Muscle of arm (tissue), 14 donors: Measurements from ENCODE around the gene IL1R1. TPM values are rescaled to one million over a fixed set of nuclear protein-coding genes. Genes with fewer than 3 reads are reported as not detected.
A peak's percentile ranks its signal among the peaks of the same experiment; 100 is the strongest.
"Not testable (repeated sequence)": the region's sequence is repeated elsewhere in the genome, so short reads cannot be mapped to it uniquely, and the experiment has no call there.

Source experiments
- DNase-seq: peaks from one replicate; pipeline ENCODE4 v3.0.0-alpha.2; 2013
- long read RNA-seq, 11 donors: transcript quantifications; one replicate each; lab custom pipeline, GENCODE V29; 2026
- polyA plus RNA-seq, 12 donors: library from polyadenylated mRNA; unstranded; fragments of 120-200 nt; gene quantifications; one replicate each; pipeline ENCODE4 v1.2.1, GENCODE V29; 2013; ENCODE audit not compliant: insufficient read length in 12 of 12

Gene IL1R1
- polyA plus RNA-seq, result 10 to 100 TPM in 9 of 12 donors, 1 to 10 TPM in 2, not detected in 1; 9.1 to 28.1 (median 11.7) TPM
- long read RNA-seq, donor 1, partial matches to known transcripts, result 0 of 1 reads
- long read RNA-seq, donor 1, other reads (novel, unspliced or antisense), result 0 of 1 reads
- long read RNA-seq, donor 2, full-length matches to known transcripts, result 3 of 3 reads
- long read RNA-seq, donor 2, partial matches to known transcripts, result 0 of 3 reads
- long read RNA-seq, donor 2, other reads (novel, unspliced or antisense), result 0 of 3 reads
- long read RNA-seq, donor 3, full-length matches to known transcripts, result 1 of 1 reads
- long read RNA-seq, donor 3, partial matches to known transcripts, result 0 of 1 reads
- long read RNA-seq, donor 3, other reads (novel, unspliced or antisense), result 0 of 1 reads
- long read RNA-seq, donor 4, result 0 reads
- long read RNA-seq, donor 5, full-length matches to known transcripts, result 3 of 3 reads
- long read RNA-seq, donor 5, partial matches to known transcripts, result 0 of 3 reads
- long read RNA-seq, donor 5, other reads (novel, unspliced or antisense), result 0 of 3 reads
- long read RNA-seq, donor 6, full-length matches to known transcripts, result 1 of 1 reads
- long read RNA-seq, donor 6, partial matches to known transcripts, result 0 of 1 reads
- long read RNA-seq, donor 6, other reads (novel, unspliced or antisense), result 0 of 1 reads
- long read RNA-seq, donor 7, result 0 reads
- long read RNA-seq, donor 8, full-length matches to known transcripts, result 3 of 3 reads
- long read RNA-seq, donor 8, partial matches to known transcripts, result 0 of 3 reads
- long read RNA-seq, donor 8, other reads (novel, unspliced or antisense), result 0 of 3 reads
- long read RNA-seq, donor 9, result 0 reads
- long read RNA-seq, donor 10, full-length matches to known transcripts, result 3 of 3 reads
- long read RNA-seq, donor 10, partial matches to known transcripts, result 0 of 3 reads
- long read RNA-seq, donor 10, other reads (novel, unspliced or antisense), result 0 of 3 reads
- long read RNA-seq, donor 11, full-length matches to known transcripts, result 2 of 2 reads
- long read RNA-seq, donor 11, partial matches to known transcripts, result 0 of 2 reads
- long read RNA-seq, donor 11, other reads (novel, unspliced or antisense), result 0 of 2 reads

DNA sequence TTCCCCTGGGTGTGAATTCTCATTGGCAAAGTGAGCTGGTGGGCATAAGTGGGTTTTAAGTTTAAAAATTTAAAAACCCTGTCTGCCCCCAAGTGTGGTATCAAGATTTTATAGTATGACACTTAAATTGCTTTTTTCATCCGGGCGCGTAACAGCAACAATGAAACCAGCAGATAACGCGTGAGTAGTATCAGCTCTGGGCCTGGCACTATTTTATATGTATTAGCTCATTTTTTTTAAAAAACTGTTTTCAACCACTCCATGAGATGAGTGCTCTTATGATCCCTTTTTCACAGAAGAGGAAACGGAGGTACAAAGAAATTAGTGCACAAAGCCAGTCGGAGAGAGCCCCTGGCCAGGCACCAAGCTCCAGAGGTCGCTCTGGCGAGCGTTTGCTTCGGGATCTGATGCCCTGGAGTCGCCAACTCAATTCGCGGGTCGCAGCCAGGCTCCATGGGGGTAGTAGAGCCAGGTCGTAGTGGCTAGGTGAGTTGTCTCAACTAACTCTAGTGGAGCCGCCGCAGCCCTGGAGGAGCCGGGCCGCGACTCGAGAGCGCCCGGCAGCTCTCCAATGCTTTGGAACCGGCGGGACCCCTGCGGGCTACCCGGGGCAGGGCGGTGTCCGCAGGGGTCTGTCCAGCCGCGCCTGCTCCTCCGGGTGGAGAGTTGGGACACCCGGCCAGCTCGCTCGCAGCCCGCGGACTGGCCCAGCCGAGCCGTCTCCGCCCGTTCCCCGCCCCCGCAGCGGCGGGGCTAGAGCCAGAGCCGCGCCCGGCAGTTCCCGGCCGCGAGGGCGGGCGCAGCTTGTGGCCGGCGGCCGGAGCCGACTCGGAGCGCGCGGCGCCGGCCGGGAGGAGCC, at the start of gene IL1R1:
TSS of gene IL1R1 (plus strand) at position 777 of the 859 bp plus-strand sequence. CDS start 14,979 bp downstream, outside the sequence.
- DNase-seq, result peak; percentile 80

- no peak for DNase-seq
These were observed 48.9 kb upstream of the IL1R1 start for GRCh38 chr2:102093662-102094061.

DNA sequence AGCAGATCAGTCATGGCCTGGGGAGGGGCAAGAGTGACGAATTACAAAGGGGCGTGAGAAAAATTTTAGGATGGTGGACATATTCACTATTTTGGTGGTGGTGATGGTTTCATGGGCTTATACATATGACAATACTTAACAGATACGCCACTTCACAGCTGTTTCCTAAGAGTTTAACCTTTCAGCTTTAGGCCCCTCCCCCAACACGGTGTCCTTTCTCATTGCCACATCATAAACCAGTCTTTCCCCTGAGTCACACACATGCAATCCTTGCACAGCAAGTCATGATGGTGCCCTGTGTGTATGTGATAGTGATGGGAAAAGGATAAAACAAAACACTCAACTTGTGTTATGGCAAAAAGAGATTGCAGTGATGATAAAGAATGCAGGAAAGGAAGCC, 47.6 kb upstream of the IL1R1 start:
- no peak for DNase-seq

DNA sequence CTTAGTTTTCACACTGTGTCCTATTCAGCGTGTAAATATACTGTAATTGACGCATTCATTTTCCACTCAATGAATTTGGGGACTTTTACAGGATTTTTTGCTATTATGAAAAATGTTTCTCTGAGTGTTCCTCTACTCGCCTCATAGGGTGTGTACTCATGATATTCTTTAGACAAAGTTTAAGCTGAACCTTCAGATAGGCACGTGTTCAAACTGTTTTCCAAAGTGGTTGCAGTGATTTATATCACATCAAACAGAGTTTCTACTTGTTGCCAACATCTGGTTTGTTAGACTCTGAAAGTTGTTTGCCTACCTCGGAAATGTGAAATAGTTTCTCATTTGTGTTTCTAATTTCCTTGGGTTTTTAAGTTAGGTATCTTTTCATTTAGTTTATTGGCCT, 46.4 kb upstream of the IL1R1 start:
- no peak for DNase-seq

DNA sequence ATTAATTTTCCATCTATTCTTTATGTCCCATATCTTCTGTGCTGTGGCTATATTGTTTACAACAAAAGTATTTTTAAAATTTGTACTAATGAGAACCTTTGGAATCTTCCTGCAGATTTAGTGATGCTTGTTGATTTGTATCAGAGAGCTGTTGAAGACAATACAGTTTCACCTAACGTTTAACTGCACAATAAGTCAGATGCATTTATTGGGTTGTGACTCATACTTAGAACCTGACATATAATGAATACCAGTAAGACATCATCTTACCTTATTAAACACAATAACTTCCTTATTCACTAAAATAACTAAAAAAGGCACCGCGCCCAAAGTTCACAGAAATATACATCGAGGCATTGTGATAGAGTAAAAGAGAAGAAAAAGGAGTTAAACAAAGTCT, 43.8 kb upstream of the IL1R1 start:
- DNase-seq, result no peak

DNA sequence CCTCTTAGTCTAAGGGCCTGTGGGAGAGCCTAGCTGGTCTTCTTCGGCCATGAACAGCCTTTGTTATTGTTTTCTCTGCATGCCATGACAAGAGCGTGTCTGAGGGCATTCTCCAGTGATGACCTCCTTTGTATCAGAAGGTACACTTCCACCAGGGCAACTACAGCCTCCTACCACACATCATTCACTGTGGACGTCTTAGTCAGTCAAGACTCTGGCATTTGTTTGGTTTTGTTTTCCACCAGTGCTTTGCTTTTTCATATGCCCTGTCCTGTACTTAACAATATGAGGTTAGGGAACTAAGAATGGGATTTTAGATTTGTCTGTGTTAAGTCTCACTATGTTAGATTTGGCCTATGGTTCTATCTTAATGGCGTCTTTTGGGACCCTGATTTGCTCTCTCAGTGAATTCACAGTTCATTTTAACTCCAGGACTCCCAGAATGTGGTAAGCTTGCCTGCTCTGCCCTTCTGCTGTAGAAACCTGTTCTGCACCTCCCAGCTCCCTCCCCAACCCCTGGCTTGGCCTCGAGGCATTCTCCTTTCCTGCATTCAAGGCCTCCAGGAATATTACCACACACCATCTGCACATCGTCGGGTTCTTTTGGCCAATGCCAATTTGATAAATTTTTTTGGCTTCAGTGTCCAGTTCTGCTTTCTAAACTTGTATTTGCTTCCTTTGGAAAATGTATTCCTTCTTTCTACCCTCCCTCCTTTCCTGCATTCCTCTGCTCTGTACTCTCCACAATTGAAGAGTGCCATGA, 42.8 kb upstream of the IL1R1 start:
- DNase-seq, result no peak

GRCh38 chr2:102100371-102101096, 42.0 kb upstream of the IL1R1 start:
- DNase-seq, result no peak

- no peak for DNase-seq
These were observed 41.3 kb upstream of the IL1R1 start for GRCh38 chr2:102101097-102101848.

DNA sequence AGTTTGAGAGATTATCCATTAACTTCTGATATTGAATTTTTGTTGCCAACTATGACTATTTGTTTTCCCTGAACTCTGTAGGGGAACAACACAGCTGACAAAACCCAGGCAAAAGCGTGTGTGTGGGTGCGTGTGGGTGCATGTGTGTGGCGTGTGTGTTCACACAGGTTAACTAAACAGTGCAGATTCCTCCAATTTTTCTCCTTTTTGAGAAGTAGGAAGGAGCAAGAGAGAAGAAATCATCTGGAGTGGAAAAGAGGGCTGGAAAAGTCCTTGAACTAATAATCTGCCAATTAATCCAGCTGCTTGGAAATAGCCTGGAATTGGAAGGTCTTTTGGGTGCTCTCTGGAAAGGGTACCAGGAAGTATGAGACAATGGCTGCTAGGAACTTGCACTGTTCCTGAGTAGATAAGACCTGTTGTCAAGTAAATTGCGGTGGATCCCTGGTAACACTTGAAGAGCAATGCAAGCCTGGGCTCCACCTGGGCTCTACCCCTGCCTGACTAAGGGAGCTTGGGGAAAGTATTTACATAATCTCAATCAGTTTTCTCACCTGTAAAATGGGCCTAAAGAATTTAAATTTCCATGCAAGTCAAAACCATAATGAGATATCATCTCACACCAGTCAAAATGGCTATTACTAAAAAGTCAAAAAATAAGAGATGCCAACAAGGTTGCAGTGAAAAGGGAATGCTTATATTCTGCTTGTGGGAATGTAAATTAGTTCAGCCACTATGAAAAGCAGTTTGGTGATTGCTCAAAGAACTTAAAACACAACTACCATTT, 40.5 kb upstream of the IL1R1 start:
- DNase-seq, result no peak

- not testable (repeated sequence) for DNase-seq
These were observed 40.0 kb upstream of the IL1R1 start for GRCh38 chr2:102102636-102102948.

- no peak for DNase-seq
These were observed 39.3 kb upstream of the IL1R1 start for GRCh38 chr2:102103284-102103683.

DNA sequence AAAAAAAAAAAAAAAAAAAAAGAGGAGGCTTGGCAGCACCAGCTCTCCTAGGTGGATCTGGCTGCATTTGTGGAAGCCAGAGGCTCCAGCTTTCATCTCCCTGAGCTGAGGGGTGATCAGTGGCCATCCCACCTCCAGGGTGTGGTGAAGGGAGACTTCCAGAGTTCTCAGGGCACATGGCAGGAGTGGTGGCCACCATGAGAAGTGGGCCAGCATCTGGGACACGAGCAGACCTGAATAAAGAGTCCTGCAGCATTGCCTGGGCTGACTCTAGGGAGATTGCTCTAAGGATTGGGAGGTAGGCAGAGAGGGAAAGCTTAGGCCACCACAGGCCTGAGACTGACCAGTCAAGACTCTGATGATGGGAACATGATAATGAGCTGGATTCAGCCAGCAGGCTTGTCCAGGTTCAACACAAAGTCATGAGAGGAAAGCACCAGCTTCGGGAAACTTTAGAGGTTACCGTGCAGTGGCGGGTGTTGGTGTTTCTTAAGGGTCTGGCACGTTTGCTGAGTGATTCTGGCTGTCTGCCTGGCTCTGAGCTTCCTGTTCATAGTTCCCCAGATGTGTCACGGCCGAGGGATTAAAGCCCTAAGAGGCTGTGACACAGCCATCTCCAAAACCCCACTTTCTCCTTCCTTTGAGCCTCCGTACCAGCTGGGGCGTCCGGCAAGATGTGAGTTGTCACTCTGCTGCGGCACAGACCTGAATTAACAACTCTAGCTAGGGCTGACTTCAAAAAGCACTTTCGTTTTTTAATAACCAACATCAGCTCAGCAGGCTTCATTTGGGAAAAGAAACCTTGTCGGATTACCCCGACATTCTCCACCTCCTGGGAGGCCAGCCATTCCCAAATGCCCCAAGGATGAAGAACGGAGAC, 38.3 kb upstream of the IL1R1 start:
- DNase-seq, result no peak

GRCh38 chr2:102106133-102106556, 36.4 kb upstream of the IL1R1 start:
- DNase-seq, result no peak

GRCh38 chr2:102106813-102107740, 35.5 kb upstream of the IL1R1 start:
- DNase-seq, result not testable (repeated sequence)

- no peak for DNase-seq
These were observed 34.8 kb upstream of the IL1R1 start for GRCh38 chr2:102107741-102108070.

DNA sequence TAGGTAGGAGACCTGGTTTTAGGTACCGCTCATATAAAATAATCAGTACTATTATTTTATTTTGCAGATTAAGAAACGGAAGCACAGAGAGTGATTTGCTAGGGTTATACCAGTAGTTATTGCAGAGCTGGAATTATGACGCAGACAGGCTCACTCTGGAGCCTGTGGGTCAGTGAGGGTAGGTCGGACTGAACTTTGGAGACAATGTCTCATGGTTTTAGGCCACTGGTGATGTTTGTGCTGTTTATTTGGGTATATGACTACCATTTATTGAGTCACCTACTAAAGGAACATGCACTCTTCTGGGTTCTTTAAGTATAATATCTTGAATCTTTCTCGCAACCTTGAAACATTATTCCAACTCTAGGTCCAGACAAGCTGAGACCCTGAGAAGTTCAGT, 33.5 kb upstream of the IL1R1 start:
- no peak for DNase-seq
